HFF-Myc (cell line): ENCODE results near the gene VWA3B.
"Not testable (repeated sequence)": the region's sequence is repeated elsewhere in the genome, so short reads cannot be mapped to it uniquely, and the experiment has no call there.

Source experiments
- DNase-seq: peaks from one replicate; pipeline ENCODE4 v3.0.0-alpha.2; 2011; ENCODE audit warnings: low read depth; ENCODE audit errors: extremely low read depth
- H3K4me3 ChIP-seq: replicated peaks from 2 replicates; pipeline ENCODE4 v1.5.1; 2011; ENCODE audit warnings: low read depth, mild to moderate bottlenecking, control low read depth, low read length
- TF ChIP-seq, protein P1 (sequence below): IDR thresholded peaks from 2 replicates; pipeline ENCODE4 v1.5.1; 2012; ENCODE audit warnings: mild to moderate bottlenecking, low read depth, low read length, control low read depth; ENCODE audit errors: missing control alignments

The VWA3B gene

GRCh38 chr2:98253461-98254070, 166.6 kb downstream of the VWA3B start:
- TF ChIP-seq, protein P1, sequence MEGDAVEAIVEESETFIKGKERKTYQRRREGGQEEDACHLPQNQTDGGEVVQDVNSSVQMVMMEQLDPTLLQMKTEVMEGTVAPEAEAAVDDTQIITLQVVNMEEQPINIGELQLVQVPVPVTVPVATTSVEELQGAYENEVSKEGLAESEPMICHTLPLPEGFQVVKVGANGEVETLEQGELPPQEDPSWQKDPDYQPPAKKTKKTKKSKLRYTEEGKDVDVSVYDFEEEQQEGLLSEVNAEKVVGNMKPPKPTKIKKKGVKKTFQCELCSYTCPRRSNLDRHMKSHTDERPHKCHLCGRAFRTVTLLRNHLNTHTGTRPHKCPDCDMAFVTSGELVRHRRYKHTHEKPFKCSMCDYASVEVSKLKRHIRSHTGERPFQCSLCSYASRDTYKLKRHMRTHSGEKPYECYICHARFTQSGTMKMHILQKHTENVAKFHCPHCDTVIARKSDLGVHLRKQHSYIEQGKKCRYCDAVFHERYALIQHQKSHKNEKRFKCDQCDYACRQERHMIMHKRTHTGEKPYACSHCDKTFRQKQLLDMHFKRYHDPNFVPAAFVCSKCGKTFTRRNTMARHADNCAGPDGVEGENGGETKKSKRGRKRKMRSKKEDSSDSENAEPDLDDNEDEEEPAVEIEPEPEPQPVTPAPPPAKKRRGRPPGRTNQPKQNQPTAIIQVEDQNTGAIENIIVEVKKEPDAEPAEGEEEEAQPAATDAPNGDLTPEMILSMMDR, result no peak
- no peak overlapping the region for H3K4me3 ChIP-seq
- no peak for DNase-seq

GRCh38 chr2:98254504-98255059, 167.6 kb downstream of the VWA3B start:
- TF ChIP-seq, protein P1, result no peak
- H3K4me3 ChIP-seq, result no peak overlapping the region
- DNase-seq, result no peak

- TF ChIP-seq, protein P1, result no peak
- DNase-seq, result no peak
- no peak overlapping the region for H3K4me3 ChIP-seq
These were observed 171.9 kb downstream of the VWA3B start for GRCh38 chr2:98258906-98259305.

GRCh38 chr2:98263362-98263761, 176.4 kb downstream of the VWA3B start:
- DNase-seq, result no peak
- no peak overlapping the region for H3K4me3 ChIP-seq
- TF ChIP-seq, protein P1, result no peak

DNA sequence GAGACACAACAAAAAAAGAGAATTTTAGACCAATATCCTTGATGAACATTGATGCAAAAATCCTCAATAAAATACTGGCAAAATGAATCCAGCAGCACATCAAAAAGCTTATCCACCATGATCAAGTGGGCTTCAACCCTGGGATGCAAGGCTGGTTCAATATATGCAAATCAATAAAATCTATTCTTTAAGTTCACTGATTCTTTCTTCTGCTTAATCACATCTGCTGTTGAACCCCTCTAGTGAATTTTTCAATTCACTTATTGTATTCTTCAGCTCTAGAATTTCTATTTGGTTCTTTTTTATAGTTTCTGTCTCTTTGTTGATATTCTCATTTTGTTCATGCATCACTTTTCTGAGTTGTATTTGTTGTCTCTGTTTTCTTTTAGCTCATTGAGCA, 181.3 kb downstream of the VWA3B start:
- DNase-seq, H3K4me3 ChIP-seq: not testable (repeated sequence)

GRCh38 chr2:98269274-98269673, 182.3 kb downstream of the VWA3B start:
- TF ChIP-seq, protein P1, result peak; percentile 70
- no peak overlapping the region for H3K4me3 ChIP-seq
- DNase-seq, result peak; percentile 6

DNA sequence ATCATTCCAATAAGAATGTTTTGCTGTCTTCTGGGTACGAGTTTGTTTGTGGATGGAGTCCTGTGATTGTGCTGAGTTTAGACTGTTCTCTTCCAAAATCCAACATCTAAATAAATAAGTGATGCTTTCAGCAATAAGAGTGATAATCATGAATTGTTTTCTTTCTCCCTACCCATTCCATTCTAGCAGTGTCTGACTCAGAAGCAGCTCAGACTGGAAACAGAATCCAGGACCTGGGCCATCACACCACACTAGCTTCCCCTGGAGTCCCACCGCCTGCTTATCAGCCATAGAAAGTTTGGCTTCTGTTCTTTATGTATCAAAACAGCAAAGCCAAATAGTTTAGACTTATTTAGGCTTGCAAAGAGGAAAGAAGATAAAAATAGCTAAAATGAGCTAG, 182.9 kb downstream of the VWA3B start:
- DNase-seq, result no peak
- no peak overlapping the region for H3K4me3 ChIP-seq
- TF ChIP-seq, protein P1, result no peak
